Measurements from ENCODE around the gene ERO1A.

The ERO1A gene

DNA sequence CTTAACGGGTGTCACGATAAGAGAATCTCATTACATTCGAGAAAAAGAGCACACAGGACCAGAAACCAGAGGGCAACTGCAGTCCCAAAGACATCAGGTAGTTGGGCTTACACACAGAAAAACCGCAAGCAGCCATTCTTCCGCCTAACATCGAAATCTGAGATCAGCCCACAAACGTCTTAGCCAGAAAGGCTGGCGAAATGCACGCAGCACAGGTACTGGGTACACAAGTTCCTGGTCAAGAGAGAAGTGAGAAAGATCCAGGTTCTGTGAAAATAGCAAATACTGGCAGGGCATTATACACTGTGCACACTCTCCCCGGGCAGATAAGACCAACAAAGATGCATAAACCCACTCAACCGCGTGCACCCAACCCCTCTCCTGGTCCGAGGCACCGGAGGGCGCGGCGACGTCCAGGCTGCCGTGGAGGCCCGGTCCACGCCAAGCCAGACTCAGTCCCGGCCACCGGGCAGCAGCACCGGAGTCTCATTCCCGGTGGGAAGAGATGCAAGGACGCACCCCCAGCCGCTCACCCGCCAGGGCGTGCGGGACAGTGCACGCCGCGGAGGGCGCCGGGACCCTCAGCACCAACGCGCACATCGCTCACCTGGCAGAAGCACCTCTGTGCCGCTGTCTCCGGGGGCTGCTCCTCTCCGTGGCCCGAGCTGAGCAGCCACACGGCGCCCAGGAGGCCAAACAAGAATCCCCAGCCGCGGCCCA, 437 bp downstream of the ERO1A start:
- DNase-seq (ENCODE audit: low spot score), result peak; percentile 25

GRCh38 chr14:52693532-52693931, 1.8 kb downstream of the ERO1A start:
- no peak for DNase-seq (ENCODE audit: low spot score)

DNA sequence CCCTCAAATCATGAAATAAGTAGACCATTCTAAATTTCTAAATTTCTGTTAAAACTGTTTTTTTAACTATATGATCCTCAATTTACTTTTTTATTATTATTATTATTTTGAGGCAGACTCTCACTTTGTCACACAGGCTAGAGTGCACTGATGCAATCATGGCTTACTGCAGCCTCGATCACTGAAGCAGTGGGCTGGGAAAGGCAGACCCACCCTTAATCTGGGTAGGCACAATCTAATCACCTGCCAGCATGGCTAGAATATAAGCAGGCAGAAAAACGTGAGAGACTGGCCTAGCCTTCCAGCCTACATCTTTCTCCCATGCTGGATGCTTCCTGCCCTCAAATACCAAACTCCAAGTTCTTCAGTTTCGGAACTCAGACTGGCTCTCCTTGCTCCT, 2.3 kb downstream of the ERO1A start:
- no peak for DNase-seq (ENCODE audit: low spot score)

DNA sequence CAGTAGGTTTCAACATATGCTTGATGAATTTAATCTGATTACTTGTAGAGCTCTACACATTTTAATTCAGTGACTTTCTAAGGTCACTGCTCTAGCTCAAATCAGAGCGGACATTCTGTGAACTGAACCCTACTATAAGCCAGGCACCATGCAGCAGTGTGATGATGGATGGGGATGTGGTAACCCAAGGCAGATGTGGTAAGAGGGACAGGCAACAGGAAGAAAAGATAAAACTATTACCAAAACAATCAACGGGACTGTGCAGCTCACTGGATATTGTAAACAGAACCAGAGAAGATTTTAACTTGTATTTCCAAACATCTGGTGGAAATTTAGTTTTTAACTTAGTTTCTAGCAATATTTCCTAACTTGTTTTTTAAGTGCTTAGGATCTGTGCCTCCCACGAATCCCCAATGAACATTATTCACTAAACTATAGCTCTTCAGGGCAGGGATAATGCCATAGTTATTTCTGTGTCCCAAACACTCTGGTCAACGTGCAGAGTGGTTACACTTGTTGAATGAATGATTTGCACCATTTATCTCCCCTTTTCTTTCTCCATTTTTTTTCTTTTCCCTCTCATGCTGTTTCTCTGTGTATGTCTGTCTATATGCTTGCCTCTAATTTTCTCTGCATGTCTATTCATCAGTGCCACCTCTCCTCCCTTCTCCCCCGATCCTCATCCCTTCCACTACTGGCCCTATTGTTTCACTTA, 3.0 kb downstream of the ERO1A start:
- peak; percentile 57 for DNase-seq (ENCODE audit: low spot score)

DNA sequence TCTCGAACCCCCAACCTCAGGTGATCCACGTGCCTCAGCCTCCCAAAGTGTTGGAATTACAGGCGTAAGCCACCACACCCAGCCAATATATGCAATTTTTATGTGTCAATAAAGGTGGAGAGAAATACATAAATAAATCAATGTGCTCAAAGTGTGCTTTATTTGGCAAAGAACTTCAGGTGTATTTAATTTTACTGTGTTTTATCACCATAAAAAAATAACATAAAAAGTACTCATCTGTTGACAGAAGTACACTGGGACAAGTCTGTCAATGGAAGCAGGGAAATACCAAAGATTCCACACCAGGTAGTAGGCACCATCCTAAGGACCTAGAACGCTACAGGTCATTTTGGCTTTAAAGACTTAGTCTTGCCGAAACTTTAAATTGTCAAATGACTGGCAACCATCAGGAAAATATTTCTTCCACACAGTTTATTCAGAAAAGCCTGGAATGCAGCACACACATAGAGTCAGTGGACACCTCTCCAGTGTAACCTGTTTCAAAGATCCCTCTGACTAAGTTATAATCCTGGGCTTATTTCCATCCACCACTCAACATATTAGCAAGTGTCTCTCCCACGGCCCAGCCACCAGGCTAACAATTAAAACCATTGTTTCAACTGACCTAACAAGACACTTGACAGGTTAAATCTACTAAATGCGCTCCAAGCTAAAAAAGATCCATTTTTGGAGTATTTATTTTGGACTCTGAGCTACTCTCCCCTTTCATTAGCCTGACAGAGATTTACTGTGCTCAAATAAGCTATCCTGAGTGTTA, 4.2 kb downstream of the ERO1A start:
- no peak for DNase-seq (ENCODE audit: low spot score)

- no peak for DNase-seq (ENCODE audit: low spot score)
Observed at GRCh38 chr14:52686176-52686575, 9.2 kb downstream of the ERO1A start.

- no peak for DNase-seq (ENCODE audit: low spot score)
Observed at GRCh38 chr14:52683985-52684520, 11.3 kb downstream of the ERO1A start.

DNA sequence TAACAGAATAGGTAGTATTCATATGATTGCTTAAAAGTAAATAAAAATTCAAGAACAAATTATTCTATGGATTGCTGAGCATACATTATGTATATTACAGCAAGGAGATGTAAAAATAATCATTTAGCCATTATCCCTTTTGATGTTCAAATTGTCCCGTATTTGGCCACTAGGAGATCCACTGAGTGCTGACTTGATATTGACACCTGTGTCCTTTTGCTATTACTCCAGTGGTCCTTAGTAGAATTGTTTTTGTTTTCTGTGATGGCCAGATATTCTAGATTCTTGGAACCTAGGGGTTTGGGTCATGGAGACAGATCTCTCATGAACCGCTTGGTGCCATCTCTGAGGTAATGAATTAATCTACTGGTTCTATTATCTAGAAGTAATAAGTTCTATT, 16.8 kb downstream of the ERO1A start:
- DNase-seq (ENCODE audit: low spot score), result no peak

DNA sequence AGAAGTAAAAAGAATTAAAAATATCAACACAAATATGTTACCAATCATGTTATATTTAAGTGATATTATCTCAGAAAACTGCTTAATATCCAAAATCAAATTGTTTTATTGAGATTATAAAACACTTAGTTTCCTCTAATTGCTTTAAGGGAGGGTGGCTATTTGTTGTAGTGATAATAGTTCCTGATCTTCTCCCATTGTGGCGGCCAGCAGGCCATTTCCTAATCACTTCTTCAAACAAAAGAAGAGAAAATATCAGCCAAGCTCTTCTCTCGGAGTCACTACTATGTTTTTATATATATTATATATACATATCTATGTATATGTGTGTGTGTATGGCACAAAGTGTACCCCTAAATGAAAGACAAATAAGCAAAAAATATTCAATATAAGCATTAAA, 31.5 kb downstream of the ERO1A start:
- DNase-seq (ENCODE audit: low spot score), result no peak

- DNase-seq (ENCODE audit: low spot score), result no peak
Observed at GRCh38 chr14:52661314-52661713, 34.0 kb downstream of the ERO1A start.

GRCh38 chr14:52660832-52661231, 34.5 kb downstream of the ERO1A start:
- DNase-seq (ENCODE audit: low spot score), result no peak

- no peak for DNase-seq (ENCODE audit: low spot score)
Observed at GRCh38 chr14:52660325-52660724, 35.0 kb downstream of the ERO1A start.

DNA sequence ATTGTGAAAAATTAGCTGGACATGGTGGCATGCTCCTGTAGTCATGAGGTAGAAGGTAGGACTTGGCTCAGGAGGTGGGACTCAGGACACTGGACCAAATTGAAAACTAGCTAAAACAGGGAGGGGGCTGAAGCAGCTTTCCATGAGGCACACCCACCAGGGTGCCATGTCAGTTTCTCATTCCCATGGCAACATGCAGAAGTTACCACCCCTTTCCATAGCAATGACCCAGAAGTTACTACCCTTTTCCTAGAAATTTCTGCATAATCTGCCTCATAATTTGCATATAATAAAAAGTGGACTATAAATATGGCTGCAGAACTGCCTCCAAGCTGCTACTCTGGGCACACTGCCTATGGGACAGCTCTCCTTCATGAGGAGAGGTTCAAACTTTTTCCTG, 38.5 kb downstream of the ERO1A start:
- DNase-seq (ENCODE audit: low spot score), result no peak

DNA sequence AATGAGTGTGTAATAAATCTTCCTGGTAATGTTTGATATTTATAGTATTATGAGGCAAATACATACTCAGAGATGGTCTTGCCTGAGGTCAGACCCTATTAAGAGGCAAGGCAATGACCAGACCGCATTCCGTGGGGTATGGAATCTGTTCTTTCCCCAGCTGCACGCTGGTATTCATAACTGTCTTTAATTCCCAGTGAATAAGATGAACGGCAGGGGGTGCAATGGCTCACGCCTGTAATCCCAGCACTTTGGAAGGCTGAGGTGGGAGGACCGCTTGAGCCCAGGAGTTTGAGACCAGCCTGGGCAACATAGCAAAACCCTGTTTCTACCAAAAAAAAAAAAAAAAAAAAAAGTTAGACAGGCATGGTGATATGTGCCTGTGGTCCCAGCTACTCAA, 44.6 kb downstream of the ERO1A start:
- DNase-seq (ENCODE audit: low spot score), result no peak

- no peak for DNase-seq (ENCODE audit: low spot score)
Observed at GRCh38 chr14:52649511-52649910, 45.8 kb downstream of the ERO1A start.

DNA sequence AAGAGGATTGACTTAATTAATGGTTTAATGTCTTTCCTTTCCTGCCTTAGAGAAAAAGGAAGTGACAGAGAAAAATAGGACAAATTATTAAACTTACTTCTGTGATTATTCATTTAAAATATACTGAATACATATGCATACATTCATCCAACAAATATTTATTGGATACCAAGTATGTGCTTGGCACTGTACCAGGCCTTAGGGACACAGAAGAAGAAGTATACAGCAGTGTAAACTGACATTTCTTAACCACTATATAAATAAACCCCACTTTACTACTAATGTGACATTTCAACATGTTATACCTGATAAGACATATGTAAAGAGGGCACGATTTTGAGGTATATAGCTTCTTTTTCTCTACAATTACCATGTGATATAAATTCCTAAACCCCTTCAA, 53.6 kb downstream of the ERO1A start:
- DNase-seq (ENCODE audit: low spot score), result no peak

- DNase-seq (ENCODE audit: low spot score), result no peak
Observed at GRCh38 chr14:52640137-52640536, 55.2 kb downstream of the ERO1A start.

GRCh38 chr14:52619687-52620086, 75.7 kb downstream of the ERO1A start:
- no peak for DNase-seq (ENCODE audit: low spot score)

GRCh38 chr14:52618602-52619001, 76.8 kb downstream of the ERO1A start:
- no peak for DNase-seq (ENCODE audit: low spot score)

DNA sequence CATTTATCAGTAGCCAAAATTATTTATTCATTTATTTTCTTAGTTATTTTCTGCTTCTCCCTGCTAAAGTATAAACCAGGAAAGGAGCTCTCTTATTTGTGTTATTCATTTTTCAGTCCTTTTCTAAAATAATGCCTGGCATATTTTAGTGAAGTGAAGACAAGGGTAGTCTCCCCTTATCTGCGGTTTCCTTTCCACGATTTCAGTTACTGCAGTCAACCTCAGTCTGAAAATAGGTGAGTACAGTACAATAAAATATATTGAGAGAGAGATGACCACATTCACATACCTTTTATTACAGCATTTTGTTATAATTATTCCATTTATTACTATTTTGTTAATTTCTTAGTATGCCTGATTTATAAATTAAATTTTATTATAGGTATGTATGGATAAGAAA, 85.2 kb downstream of the ERO1A start:
- no peak for DNase-seq (ENCODE audit: low spot score)

DNA sequence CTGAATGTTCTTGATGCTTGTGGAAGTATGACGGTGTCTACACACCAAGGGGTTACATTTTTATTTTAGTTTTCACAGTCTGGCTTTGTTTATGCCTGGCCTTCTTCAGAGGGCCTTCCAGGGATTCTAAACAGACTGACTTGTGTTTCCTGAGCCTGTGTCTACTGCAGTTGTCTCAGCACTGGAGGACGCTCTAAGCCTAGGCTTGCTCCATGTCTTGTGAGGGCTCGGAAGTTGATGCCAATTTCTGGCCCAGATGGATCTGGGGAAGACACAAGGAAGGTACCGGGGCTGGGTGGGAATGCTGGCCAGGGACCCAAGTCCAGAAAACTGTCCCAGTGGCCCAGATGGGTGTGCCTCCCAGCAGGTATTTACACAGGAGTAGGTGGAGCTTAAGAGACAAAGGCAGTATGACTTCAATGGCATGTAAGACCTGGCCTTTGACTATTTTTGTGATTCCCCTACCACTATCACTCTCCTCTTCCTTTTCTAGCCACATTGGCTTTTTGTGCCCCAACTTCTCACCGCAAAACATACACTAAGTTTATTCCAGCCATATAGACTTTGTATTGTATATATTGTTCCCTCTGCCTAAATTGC, 85.8 kb downstream of the ERO1A start:
- DNase-seq (ENCODE audit: low spot score), result no peak

DNA sequence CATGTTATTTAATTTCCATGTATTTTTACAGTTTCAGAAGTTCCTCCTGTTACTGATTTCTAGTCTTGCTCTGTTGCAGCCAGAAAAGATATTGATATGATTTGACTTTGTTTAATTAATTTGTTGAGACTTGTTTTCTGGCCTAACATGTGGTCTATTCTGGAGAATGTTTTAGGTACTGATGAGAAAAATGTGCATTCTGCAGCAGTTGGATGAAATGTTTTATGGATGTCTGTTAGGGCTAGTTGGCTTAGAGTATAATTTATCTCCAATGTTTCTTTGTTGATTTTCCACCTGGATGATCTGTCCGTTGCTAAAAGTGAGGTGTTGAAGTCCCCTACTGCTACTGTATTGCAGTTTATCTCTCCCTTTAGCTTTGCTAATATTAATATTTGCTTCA, 88.3 kb downstream of the ERO1A start:
- DNase-seq (ENCODE audit: low spot score), result no peak
